HEK293T (cell line): ENCODE results near the gene CEBPE.

ENCODE experiments used
- ARNT ChIP-seq: fragments of 450-650 bp; IDR thresholded peaks from 2 replicates; pipeline ENCODE4 v1.6.1; 2017; ENCODE audit warnings: mild to moderate bottlenecking
- BHLHE40 ChIP-seq: fragments of 450-650 bp; IDR thresholded peaks from 2 replicates; pipeline ENCODE4 v1.6.1; 2016; ENCODE audit warnings: mild to moderate bottlenecking, moderate library complexity, borderline replicate concordance
- ELF4 ChIP-seq: fragments of 450-650 bp; IDR thresholded peaks from 2 replicates; pipeline ENCODE4 v1.6.1; 2017; ENCODE audit warnings: antibody characterized with exemption
- FOXK2 ChIP-seq: fragments of 450-650 bp; IDR thresholded peaks from 2 replicates; pipeline ENCODE4 v1.6.1; 2016; ENCODE audit warnings: mild to moderate bottlenecking
- FOXM1 ChIP-seq: fragments of 450-650 bp; IDR thresholded peaks from 2 replicates; pipeline ENCODE4 v1.6.1; 2017; ENCODE audit warnings: mild to moderate bottlenecking, borderline replicate concordance
- SP1 ChIP-seq: fragments of 450-650 bp; IDR thresholded peaks from 2 replicates; pipeline ENCODE4 v1.6.1; 2017
- SUZ12 ChIP-seq: fragments of 450-650 bp; IDR thresholded peaks from 2 replicates; pipeline ENCODE4 v1.6.1; 2016; ENCODE audit warnings: mild to moderate bottlenecking
- TARDBP ChIP-seq: fragments of 450-650 bp; IDR thresholded peaks from 2 replicates; pipeline ENCODE4 v1.6.1; 2016

DNA sequence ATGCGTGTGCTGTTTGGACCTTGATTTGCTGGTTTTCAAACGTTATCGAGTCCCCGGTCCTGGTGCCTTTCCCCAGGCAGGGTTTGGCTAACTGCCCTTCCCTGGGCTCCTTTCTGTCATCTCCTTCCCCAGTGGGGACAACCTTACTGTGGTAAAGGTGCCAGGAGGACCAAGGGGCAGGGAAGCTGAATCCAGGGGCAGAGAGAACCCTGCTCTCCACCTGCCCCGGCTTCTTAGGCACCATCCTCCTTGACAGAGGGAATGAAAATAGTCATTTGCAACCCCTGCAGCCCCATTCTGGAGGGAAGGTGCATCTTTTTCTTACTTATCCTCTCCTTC lies 5.0 kb downstream of the CEBPE start:
- TF ChIP-seq ELF4: no peak
- no peak for TF ChIP-seq ARNT
- TF ChIP-seq FOXM1: no peak
- no peak for TF ChIP-seq SUZ12
- no peak for TF ChIP-seq BHLHE40
- TF ChIP-seq TARDBP: no peak
- TF ChIP-seq FOXK2: no peak
- TF ChIP-seq SP1: no peak
